DND-41 (cell line): ENCODE results near the gene SORCS1.

Source experiments
- CTCF ChIP-seq: IDR thresholded peaks from 2 replicates; pipeline ENCODE4 v1.5.1; 2012; ENCODE audit warnings: borderline replicate concordance, low read length, moderate library complexity, mild to moderate bottlenecking; ENCODE audit not compliant: poor library complexity, severe bottlenecking; ENCODE audit errors: extremely low read depth
- EZH2 ChIP-seq: IDR thresholded peaks from 3 replicates; pipeline ENCODE4 v1.6.1; 2012; ENCODE audit warnings: borderline replicate concordance, low read depth, mild to moderate bottlenecking, moderate library complexity, low read length, inconsistent platforms; ENCODE audit not compliant: severe bottlenecking

GRCh38 chr10:106947643-106948042, 216.9 kb downstream of the SORCS1 start:
- no peak for TF ChIP-seq CTCF
- no peak for TF ChIP-seq EZH2
